Osteocyte (in vitro differentiated cells): ENCODE results near the gene ASB2. TPM values are rescaled to one million over a fixed set of nuclear protein-coding genes. Genes with fewer than 3 reads are reported as not detected.

Source experiments
- DNase-seq: peaks from one replicate; pipeline ENCODE4 v3.0.0; 2021; ENCODE audit warnings: mixed read lengths; ENCODE audit not compliant: unreplicated experiment; ENCODE audit errors: extremely low spot score
- H3K27ac Mint-ChIP-seq: one replicate; pipeline ENCODE4 v1.8.0; 2021; ENCODE audit warnings: mild to moderate bottlenecking, mixed read lengths; ENCODE audit not compliant: unreplicated experiment
- H3K27me3 Mint-ChIP-seq: one replicate; pipeline ENCODE4 v1.8.0; 2021; ENCODE audit warnings: mixed read lengths; ENCODE audit not compliant: unreplicated experiment
- H3K36me3 Mint-ChIP-seq: one replicate; pipeline ENCODE4 v1.8.0; 2021; ENCODE audit warnings: mixed read lengths; ENCODE audit not compliant: unreplicated experiment
- H3K4me1 Mint-ChIP-seq: one replicate; pipeline ENCODE4 v1.8.0; 2021; ENCODE audit warnings: mixed read lengths; ENCODE audit not compliant: unreplicated experiment
- H3K4me3 Mint-ChIP-seq: one replicate; pipeline ENCODE4 v1.8.0; 2021; ENCODE audit warnings: mild to moderate bottlenecking, moderate library complexity, mixed read lengths; ENCODE audit not compliant: unreplicated experiment
- H3K9me3 Mint-ChIP-seq: one replicate; pipeline ENCODE4 v1.8.0; 2021; ENCODE audit warnings: mixed read lengths; ENCODE audit not compliant: unreplicated experiment
- total RNA-seq: library from RNA; stranded (reverse); gene quantifications from 2 replicates; pipeline ENCODE4 v1.2.1, GENCODE V29; 2021
- TF ChIP-seq, protein P1 (sequence below): fragments of 200-600 bp; sonication (generic); IDR thresholded peaks from 2 replicates; pipeline ENCODE4 v1.5.0; 2021; ENCODE audit warnings: antibody characterized with exemption, mild to moderate bottlenecking, moderate library complexity

ASB2 gene
- total RNA-seq, 1 donor from 2014 or later, result 0.38 TPM

DNA sequence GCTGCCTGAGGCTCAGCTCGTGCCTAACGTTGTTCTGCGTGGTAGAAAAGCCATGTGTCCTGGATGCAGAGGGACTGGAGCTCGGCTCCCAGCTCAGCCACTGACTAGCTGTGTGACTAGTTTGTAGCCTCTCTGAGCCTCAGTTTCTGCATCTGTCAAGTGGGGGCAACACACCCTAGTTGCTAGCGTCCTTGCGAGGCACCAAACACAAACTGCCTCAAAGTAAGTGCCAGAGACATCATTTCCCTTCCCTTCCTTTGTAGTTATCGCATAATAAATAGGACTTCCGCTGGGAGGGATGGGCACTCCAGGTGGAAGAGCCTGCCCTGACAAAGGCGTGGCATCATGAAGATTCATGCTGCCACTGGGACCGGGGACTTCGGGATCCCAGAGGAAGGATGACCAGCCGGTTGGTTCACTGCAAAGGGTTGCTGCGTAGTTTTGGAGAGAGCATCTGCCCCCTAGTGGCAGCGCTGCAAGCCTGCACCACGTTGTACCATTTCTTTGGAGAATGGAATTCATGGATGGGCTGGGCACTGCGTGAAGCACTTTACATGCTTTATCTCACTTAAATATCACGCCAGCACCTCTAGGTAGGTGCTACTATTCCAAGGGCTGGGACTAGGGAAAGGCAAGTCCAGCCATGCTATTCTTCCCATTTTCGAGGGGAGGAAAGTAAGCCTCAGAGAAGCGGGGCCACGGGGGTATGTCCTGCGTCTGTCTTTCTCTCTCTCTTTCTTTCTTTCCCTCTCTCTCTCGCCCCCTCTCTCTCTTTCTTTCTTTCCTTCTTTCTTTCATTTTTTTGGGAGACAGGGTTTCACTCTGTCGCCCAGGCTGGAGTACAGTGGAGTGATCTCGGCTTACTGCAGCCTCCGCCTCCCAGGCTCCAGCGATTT, 25.4 kb upstream of the ASB2 start:
- TF ChIP-seq, protein P1, sequence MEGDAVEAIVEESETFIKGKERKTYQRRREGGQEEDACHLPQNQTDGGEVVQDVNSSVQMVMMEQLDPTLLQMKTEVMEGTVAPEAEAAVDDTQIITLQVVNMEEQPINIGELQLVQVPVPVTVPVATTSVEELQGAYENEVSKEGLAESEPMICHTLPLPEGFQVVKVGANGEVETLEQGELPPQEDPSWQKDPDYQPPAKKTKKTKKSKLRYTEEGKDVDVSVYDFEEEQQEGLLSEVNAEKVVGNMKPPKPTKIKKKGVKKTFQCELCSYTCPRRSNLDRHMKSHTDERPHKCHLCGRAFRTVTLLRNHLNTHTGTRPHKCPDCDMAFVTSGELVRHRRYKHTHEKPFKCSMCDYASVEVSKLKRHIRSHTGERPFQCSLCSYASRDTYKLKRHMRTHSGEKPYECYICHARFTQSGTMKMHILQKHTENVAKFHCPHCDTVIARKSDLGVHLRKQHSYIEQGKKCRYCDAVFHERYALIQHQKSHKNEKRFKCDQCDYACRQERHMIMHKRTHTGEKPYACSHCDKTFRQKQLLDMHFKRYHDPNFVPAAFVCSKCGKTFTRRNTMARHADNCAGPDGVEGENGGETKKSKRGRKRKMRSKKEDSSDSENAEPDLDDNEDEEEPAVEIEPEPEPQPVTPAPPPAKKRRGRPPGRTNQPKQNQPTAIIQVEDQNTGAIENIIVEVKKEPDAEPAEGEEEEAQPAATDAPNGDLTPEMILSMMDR, result peak; percentile 97
- Mint-ChIP-seq H3K4me3 (no peak overlapping the region), H3K27ac (no peak overlapping the region), H3K4me1 (no peaks in the 10 kb centered on the region), H3K27me3 (peaks cover 35% of the 10 kb centered on the region), H3K9me3 (no peaks in the 10 kb centered on the region), H3K36me3 (no peaks in the 10 kb centered on the region)
- no peak for DNase-seq

DNA sequence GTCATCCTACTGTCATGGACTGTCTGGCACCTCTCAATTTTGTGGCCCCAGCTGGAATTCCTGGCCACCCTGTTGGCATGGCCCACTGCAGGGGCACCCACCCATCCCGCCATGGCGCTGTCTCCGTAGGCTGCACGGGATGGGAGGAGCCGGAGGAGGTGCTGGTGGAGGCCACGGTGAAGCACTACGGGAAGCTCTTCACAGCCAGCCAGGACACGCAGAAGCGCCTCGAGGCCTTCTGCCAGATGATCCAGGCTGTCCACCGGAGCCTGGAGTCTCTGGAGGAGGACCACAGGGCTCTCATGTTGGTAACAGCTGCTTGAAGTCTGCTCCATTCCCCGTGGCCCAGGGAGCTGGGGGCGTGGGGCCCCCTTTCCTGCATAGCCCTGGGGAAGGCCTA, 24.6 kb upstream of the ASB2 start:
- Mint-ChIP-seq H3K36me3 (no peaks in the 10 kb centered on the region), H3K4me3 (no peak overlapping the region), H3K27me3 (peaks cover 36% of the 10 kb centered on the region), H3K4me1 (no peaks in the 10 kb centered on the region), H3K9me3 (no peaks in the 10 kb centered on the region), H3K27ac (no peak overlapping the region)
- TF ChIP-seq, protein P1, result no peak
- DNase-seq, result no peak

DNA sequence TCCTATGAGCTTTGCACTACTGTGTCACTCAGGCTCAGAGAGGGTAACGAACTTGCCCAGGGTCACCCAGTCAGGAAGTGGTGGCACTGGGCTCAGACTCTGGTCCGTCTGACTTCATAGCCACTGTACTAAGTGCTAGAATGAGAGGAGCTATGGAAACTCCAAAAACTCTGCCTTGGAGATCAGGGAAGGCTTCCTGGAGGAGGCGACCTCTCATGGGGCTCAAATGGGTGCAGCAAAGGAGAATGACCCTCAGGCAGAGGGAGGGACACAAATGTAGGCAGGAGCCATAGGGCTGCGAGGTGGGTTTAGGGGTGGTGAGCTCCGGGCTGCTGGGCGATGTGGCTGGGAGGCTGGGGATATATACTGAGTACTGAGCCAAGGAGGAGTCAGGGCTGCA, 23.9 kb upstream of the ASB2 start:
- DNase-seq, result no peak
- Mint-ChIP-seq H3K27me3 (peaks cover 39% of the 10 kb centered on the region), H3K4me3 (no peak overlapping the region), H3K36me3 (no peaks in the 10 kb centered on the region), H3K9me3 (no peaks in the 10 kb centered on the region), H3K4me1 (no peaks in the 10 kb centered on the region), H3K27ac (no peak overlapping the region)
- TF ChIP-seq, protein P1, result no peak

DNA sequence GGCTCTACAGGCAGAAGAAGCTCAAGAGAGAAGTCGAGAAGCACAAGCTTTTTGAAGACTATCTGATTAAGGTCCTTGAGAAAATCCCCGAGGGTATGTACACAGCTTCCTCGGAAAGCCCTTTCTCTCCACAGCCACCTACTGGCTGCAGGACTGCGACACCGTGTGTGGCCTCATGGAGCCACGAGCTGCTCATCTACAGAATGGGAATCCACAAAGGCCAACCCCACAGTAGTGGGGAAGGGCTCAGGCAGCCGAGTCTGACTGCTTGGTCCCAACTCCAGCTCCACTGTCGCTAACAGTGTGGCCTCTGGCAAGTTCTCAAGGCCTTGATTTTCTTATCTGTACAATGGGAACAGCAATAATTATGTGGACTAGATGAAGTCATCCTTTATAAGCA, 23.2 kb upstream of the ASB2 start:
- Mint-ChIP-seq H3K4me3 (no peak overlapping the region), H3K36me3 (no peaks in the 10 kb centered on the region), H3K27me3 (peaks cover 41% of the 10 kb centered on the region), H3K4me1 (no peaks in the 10 kb centered on the region), H3K27ac (no peak overlapping the region), H3K9me3 (no peaks in the 10 kb centered on the region)
- DNase-seq, result no peak
- TF ChIP-seq, protein P1, result no peak

DNA sequence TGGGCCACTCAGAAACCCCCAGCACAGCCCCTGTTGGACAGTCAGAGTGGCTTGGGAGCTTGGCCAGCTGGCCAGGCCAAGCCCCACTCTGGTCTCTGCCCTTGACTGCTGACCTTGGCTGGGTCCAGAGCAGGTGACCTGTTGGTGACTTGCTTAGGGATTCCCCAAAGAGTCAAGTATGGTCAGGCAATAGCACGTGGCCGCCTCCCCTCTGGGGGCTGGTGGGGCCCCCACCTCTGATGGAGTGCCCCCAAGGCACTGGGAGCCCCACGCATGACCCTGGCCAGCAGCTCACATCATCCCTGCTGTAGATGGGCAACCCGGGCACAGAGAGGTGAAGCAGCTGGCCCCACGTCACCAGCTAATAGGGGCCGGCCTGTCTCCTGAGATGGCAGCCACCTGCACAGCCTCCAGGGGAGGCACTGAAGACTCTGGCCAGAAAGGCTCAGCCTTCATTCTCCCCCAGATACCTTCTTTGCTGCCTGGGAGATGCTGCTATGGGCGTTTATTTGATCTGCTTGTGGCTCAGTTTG, 22.6 kb upstream of the ASB2 start:
- TF ChIP-seq, protein P1, result no peak
- H3K9me3 Mint-ChIP-seq, result no peaks in the 10 kb centered on the region
- H3K4me1 Mint-ChIP-seq, result no peaks in the 10 kb centered on the region
- DNase-seq, result no peak
- no peak overlapping the region for H3K27ac Mint-ChIP-seq
- H3K4me3 Mint-ChIP-seq, result no peak overlapping the region
- no peaks in the 10 kb centered on the region for H3K36me3 Mint-ChIP-seq
- peaks cover 35% of the 10 kb centered on the region for H3K27me3 Mint-ChIP-seq
